Nephron progenitor cell (in vitro differentiated cells): ENCODE measurements around the gene AP1S1.
"Not testable (repeated sequence)": the region's sequence is repeated elsewhere in the genome, so short reads cannot be mapped to it uniquely, and the experiment has no call there.

Experiments used
- DNase-seq: peaks from one replicate; pipeline ENCODE4 v3.0.0; 2021
- H3K27ac Mint-ChIP-seq: 2 replicates; pipeline ENCODE4 v1.8.0; 2021; ENCODE audit warnings: mild to moderate bottlenecking, moderate library complexity, mixed read lengths
- H3K27me3 Mint-ChIP-seq: 2 replicates; pipeline ENCODE4 v1.8.0; 2021; ENCODE audit warnings: mild to moderate bottlenecking, low read depth, mixed read lengths; ENCODE audit not compliant: poor library complexity
- H3K36me3 Mint-ChIP-seq: 2 replicates; pipeline ENCODE4 v1.8.0; 2021; ENCODE audit warnings: low read depth, mixed read lengths
- H3K4me1 Mint-ChIP-seq: 2 replicates; pipeline ENCODE4 v1.8.0; 2021; ENCODE audit warnings: mixed read lengths
- H3K4me3 Mint-ChIP-seq: 2 replicates; pipeline ENCODE4 v1.8.0; 2021; ENCODE audit warnings: mild to moderate bottlenecking, moderate library complexity, mixed read lengths
- H3K9me3 Mint-ChIP-seq: 2 replicates; pipeline ENCODE4 v1.8.0; 2021; ENCODE audit warnings: mild to moderate bottlenecking, moderate library complexity, mixed read lengths
- CTCF ChIP-seq: fragments of 200-600 bp; sonication (generic); IDR thresholded peaks from 2 replicates; pipeline ENCODE4 v1.5.0; 2021; ENCODE audit warnings: antibody characterized with exemption

The AP1S1 gene

GRCh38 chr7:101127460-101128039 lies 26.7 kb upstream of the AP1S1 start:
- peaks cover 25% of the 10 kb centered on the region for H3K27me3 Mint-ChIP-seq
- no peak overlapping the region for H3K27ac Mint-ChIP-seq
- peak overlapping the region; percentile 76 for H3K4me3 Mint-ChIP-seq
- H3K36me3 Mint-ChIP-seq, result no peaks in the 10 kb centered on the region
- TF ChIP-seq CTCF, result no peak
- peaks cover 40% of the 10 kb centered on the region for H3K4me1 Mint-ChIP-seq
- H3K9me3 Mint-ChIP-seq, result peaks cover 4% of the 10 kb centered on the region
- DNase-seq, result no peak

- Mint-ChIP-seq H3K27ac (no peak overlapping the region), H3K36me3 (no peaks in the 10 kb centered on the region), H3K4me1 (peaks cover 36% of the 10 kb centered on the region), H3K4me3 (no peak overlapping the region), H3K9me3 (peaks cover 4% of the 10 kb centered on the region), H3K27me3 (peaks cover 24% of the 10 kb centered on the region)
- DNase-seq, result no peak
- no peak for TF ChIP-seq CTCF
Measured at GRCh38 chr7:101128040-101128834, 26.0 kb upstream of the AP1S1 start.

GRCh38 chr7:101129603-101130117 lies 24.6 kb upstream of the AP1S1 start:
- H3K27ac Mint-ChIP-seq, result peak overlapping the region; percentile 82
- H3K4me3 Mint-ChIP-seq, result no peak overlapping the region
- no peak for DNase-seq
- TF ChIP-seq CTCF, result no peak
- no peaks in the 10 kb centered on the region for H3K36me3 Mint-ChIP-seq
- peaks cover 4% of the 10 kb centered on the region for H3K9me3 Mint-ChIP-seq
- peaks cover 20% of the 10 kb centered on the region for H3K27me3 Mint-ChIP-seq
- H3K4me1 Mint-ChIP-seq, result peaks cover 45% of the 10 kb centered on the region

- DNase-seq, H3K9me3 Mint-ChIP-seq, H3K36me3 Mint-ChIP-seq: not testable (repeated sequence)
- peaks cover 31% of the 10 kb centered on the region for H3K4me1 Mint-ChIP-seq
- peak overlapping the region; percentile 77 for H3K27ac Mint-ChIP-seq
- peaks cover 14% of the 10 kb centered on the region for H3K27me3 Mint-ChIP-seq
- H3K4me3 Mint-ChIP-seq, result peak overlapping the region; percentile 47
Measured at GRCh38 chr7:101132626-101133600, 21.4 kb upstream of the AP1S1 start.

GRCh38 chr7:101133621-101134398 lies 20.5 kb upstream of the AP1S1 start:
- no peaks in the 10 kb centered on the region for H3K9me3 Mint-ChIP-seq
- no peak for DNase-seq
- no peak overlapping the region for H3K4me3 Mint-ChIP-seq
- TF ChIP-seq CTCF, result no peak
- H3K27me3 Mint-ChIP-seq, result peaks cover 12% of the 10 kb centered on the region
- no peaks in the 10 kb centered on the region for H3K36me3 Mint-ChIP-seq
- peaks cover 39% of the 10 kb centered on the region for H3K4me1 Mint-ChIP-seq
- H3K27ac Mint-ChIP-seq, result no peak overlapping the region
